Activated CD8-positive, alpha-beta memory T cell treated with anti-CD3 and anti-CD28 coated beads for 24 hours (primary cell): ENCODE results near the gene PTPRK.

Experiments used
- DNase-seq: peaks from one replicate; pipeline ENCODE4 v3.0.0-alpha.2; 2020

The PTPRK gene

DNA sequence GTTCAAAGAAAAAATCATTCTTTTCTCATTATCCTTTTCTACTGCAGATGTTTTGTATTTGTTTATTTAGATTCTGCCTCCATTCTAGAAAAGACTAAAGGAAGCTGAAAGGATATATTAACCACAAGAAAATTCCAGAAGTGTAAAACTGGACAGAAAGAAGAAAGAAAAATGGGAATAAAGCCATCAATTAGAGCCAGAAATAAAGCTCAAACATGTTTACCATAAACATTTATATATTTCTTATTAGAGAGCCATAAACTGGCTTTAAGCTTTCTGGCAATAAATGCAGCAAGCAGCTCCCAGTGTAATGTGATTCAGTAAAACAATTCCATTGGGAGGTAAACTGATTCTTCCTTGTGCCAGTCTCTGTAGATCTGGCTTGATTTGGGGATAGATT lies 244.1 kb downstream of the PTPRK start:
- DNase-seq: no peak

DNA sequence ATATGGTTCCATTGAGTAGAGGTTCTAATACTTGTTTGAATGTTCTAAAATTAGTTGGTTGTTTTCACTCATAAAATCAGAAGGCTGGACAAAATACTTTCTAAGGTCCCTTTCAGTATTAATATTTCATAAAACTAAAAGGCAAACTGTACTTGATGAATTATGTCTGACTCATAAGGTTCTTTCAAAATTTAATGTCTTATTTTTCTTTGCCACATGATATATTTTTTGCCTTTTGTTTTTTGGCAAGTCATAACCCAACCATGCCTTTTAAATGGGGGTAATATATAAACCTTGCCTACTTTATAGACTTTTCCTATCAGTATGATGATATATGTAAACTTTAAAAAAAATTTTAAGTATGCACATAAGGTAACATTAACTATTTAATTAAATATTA lies 244.7 kb downstream of the PTPRK start:
- DNase-seq: no peak

DNA sequence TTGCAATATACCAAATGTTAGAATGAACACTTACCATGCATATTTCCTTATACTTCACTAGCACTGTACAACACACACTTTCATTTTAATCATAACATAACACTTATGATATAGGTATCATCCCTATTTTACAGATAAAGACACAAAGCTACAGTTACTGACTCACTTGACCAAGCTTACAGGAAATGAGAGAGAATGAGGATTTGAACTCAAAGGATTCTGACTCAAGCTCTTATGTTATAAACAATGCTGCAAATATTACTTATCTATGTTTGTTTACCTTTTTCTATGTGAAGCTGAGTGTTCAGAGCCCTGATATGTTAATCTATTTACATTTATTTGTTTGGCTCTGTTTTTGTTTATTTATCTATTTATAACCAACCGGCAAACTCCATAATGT lies 245.4 kb downstream of the PTPRK start:
- no peak for DNase-seq

DNA sequence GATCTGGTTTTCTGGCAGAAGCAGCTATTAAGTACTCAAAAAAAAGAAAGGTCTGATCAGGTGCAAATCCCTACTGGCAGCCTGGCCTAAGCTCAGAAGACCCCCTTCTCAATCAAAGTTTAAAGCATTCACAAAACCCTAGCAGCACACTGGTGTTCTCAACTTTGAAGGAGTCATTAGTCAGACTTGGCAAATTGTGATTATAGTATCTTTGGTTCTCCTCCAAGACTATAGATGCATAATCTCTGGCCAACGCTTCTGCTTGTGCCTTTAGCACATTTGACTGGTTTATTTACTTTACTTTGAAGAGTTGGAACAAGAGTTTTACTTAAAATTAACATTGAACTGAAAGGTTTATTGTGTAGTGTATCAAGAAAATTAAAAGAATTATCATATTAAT lies 248.9 kb downstream of the PTPRK start:
- no peak for DNase-seq

DNA sequence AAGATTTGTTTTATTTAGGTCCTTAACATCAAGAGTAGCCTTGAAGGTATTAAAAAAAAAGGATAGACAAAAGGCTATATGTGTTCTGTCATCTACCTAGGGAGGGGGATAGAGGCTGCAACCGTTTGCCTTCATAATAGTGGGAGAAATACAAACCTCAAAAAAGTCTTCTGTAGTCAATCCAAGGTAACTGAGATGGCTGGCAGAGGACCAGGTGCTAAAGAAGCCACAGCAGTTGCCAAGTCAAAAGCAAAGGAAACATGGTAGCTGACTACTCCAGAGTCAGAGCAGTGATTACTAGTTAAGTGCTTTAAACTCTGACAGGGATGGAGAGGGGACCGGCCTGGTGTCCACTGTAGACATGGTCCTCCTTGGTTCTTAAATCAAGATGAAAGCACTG lies 249.4 kb downstream of the PTPRK start:
- no peak for DNase-seq

DNA sequence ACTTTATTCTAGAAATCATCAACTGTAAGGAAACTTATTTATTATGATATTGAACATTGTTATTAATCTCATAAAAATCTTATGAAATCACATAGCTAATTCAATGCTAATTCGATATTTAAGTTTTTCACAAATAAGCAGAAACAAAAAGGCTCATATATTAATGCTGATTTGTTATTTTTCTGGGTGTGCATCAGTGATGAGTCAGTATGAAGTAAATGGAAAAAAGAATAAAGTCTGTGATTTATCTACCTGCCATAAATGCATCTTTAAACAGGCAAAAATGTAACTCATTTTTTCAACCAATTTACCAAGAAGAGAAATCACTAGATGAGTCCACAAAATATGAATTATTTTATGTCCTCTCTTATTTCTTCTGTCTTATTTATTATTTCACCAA lies 253.5 kb downstream of the PTPRK start:
- DNase-seq: no peak

DNA sequence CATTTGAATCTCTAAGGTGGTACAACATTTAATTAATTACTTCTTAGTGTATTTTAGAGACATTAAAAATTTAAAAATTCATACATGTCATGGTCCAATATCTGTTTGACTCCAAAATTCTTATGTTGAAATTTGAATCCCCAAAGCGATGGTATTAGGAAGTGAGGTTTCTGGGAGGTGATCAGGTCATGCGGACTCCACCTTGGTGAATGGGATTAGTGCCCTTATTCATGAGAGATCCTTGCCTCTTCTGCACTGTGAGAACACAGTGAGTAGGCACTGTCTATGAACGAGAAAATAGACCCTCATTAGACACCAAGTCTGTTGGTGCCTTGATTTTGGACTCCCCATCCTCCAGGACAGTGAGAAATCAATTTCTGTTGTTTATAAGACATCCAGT lies 254.7 kb downstream of the PTPRK start:
- DNase-seq: no peak

DNA sequence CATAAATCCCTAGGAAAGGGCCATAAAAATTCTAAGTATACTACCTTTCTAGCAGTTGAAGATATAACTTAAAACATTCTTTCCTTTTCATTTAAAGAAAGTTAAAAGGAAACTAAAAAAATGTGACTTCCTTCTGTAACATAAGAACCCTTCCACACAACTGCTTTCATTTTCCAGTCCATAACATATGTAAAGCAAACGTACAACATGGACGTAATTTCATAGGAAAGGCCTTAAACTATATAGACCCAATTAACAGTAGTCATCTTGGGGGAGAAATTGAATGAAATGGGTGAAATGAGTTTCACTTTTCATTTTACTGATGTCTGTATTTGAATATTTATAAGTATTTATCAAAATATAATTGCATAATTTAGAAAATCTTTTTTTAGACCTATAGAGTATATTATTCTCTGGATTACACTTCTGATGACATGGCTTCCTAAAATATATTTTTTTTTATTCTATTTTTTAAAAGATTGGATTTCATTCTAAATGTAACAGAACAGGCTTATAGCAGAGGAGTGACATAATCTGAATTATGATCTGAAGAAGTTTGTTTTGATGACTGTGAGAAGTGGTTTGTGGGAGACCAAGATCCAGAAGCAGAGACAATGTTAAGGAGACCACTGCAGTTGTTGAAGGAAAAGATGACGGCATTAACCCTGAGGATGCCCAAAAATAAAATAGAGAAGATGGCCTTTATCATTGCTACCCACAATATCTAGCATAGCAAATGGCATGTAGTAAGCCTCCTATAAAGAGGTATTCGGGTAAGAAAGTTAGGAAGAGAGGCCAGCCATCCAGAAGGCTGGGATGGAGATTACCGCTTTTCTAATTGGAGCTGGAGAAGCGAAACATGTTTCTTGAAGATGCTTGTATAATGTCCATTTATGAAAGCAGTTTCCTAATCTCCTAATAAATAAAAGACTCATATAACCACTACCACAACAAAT lies 260.4 kb downstream of the PTPRK start:
- no peak for DNase-seq

DNA sequence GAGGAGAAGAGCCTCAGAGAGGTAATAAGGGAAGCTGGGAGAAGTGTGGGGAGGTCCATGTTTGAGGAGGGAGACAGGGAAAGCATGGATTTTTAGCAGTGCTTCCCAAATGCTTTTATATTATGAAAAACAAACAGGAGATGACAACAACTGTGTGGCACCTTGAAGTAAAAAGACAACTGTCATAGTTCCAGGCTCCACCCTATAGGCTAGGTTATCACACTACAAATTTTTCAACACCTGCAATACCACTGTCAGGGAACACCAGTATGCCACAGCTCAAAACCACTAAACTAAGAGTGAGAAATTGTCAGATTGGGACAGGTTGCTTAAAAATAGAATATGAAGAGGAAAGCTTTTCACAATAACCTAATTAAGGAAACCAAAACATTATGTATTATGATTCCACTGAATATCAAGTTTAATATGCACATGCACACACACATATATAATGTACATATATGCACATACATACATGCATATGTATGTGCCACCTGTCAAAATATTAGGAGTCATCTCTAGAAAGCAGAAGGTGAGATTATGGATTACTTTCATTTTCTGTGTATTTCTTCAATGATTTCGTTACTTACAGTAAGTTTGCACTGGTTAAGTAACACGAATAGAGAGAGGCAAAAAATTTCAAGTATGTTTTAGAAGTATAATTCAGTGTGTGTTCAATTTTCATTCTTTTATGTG lies 261.2 kb downstream of the PTPRK start:
- DNase-seq: no peak

DNA sequence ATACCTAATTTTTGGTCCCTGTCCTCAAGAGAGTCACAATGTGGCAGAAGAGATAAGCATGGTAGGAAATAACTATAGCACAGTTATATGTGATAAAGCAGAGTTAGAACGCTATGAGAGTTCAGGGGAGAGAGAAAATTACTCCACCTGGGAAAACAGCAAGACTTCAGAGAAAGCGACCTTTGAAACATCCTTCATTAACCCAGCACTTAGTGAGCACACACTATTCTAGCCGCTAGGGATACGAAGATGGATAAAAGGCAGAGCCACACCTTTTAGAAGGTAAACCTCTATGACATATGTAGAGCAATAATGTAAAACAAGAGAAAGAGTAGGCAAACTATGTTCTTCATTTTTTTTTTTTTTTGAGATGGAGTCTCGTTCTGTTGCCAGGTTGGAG lies 264.3 kb downstream of the PTPRK start:
- no peak for DNase-seq

DNA sequence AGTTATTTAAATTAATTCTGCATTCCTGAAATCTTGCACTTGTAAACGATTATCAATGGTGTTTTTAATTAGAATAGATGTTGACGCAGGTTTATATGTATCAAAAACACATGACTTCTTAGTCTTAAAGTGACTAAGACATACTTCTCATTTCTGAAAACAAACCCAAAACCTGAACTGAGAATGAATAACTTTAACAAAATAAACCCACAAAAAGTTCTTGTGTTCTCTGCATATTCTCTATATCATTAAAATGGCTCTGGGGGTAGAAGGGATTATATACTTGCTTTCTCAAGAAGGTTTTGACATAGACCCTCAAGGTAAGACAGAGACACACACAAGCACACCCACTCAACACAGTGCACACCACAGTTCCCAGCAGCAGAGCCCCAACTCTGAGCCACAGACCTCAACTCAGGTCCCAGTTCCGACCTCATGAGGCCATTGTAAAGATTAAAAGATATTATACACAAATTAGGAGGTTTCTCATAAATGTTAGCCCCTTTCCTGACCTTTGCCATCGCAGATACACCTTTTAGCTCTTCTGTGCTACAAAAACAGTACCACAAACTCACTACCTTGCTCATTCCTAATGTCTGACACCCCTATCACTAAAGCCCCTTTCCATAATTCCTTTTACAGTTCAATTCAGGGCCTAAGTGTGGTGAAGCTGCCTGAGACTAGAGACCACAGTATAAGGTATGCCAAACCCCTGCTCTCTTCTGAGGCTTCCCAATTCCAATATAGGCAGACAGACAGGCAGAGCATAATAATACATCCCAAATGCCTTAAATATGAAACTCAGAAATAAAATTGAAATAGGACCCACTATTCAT lies 267.8 kb downstream of the PTPRK start:
- DNase-seq: no peak

DNA sequence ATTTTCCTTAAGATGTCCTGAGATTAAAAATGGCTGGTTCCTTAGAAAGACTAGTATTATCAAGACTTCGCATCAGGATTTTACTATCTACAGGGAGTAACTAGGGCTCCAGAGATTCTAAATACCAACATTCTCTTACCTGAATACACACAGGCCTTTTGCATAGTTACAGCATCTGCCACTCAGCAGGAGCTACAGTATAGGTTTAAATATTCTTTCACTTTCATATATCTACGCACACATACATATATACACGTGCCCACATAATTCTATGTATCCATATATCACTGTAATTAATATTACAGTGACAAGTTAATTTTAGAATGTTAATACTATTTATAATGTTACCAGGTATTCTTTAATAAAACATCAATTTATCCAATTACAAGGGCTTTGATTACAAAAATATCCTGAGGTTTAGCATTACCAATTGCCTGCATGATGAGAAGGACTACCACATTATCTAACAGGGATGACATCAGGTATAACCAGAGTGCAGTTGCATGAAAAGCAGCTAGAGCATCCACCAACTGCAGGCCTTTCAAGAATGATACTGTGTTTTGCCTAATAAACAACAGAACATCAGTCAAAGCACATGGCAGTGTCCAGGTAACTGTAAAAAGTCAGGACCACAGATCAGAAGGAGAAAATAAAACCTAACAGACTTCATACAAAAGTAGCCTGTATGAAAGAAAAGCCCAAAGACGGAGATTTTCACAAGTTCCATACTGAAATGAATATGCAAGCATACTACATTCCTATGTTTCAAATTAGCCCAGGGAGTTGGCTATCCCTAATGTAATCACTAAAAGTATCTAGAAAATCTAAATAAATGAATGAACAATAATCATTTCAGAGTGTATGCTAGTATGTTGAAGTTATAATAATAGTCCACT lies 268.7 kb downstream of the PTPRK start:
- DNase-seq: no peak

DNA sequence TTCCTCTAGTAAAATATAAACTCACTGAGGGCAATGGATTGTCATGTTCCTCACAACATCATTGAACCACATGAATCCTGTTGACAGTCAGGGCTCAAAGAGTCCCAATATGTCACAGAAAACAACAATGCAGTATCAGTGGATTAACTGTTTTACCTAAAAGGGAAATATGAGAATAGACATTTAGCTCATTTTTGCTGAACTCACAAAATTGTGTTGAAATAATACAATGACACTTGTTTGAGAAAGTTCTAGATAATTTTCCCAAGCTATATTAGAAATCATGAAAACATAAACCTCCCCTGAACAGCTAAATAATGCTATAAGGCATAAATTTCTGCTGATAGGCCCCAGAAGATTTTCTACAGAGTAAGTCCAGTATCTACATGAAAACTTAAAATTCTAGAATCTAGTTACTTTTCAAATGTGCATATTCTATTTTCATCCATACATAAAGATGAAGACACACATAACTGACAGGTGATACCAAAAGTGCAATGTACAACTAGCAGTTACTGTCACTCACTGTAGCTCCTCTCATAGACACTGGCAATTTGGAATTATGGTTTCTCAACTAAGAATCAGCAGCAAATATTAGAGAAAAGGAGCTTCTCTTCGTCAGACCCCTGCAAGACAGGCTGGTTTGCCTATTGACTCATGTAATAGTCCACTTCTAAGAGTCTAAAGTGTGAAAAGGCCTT lies 269.9 kb downstream of the PTPRK start:
- DNase-seq: no peak

DNA sequence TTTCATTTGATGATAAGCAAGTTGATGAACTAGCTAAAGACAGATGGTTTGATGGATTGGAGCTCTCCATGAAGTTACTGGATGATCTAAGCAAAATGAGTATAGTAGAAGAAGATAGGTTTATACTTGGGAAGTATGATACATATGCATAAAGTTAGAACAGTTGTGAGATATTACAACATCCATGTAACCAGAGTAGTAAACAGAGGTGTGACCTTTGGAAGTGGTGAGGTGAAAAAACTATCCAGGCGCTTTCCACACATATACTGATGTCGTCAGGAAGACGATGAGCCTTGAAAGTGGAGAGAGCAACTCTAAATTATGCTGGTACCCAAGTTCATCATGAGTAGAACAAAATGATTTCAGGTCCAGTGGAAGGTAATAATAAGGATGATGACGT lies 271.0 kb downstream of the PTPRK start:
- DNase-seq: no peak

DNA sequence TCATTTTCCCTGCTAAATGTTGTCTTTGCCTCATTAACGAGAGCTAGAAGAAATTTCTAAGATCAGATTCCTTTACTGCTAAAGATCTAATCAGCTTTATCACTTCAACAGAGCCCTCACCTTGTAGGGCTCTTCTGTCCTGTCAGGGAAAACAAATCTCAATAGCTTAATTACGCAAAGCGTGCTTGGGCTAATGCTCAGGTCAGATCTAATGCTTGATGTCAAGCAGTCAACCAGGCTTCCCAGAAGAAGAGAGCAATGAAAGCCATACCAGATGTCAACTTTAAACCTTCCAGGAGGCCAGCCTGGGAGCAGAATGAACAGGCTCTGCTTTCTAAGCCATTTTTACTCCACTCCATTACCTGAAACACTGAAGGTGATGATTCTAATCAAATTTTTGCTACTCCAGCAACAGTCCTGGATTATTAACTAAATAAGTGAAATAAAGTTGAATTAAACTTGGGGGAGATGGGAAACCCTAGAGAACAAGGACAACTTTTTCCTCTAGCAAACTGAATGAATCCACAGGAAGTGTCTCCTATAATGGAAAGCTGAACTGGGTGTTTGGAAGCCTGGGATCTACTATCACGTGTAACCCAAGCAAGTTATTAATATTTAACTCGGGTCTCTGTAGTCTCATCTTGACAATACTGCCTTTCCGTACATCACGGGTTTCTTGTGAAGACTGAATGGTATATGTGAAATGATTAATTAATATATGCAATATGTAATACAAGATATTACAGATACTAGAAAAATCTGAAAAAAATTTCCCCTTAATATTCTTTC lies 273.7 kb downstream of the PTPRK start:
- DNase-seq: no peak

DNA sequence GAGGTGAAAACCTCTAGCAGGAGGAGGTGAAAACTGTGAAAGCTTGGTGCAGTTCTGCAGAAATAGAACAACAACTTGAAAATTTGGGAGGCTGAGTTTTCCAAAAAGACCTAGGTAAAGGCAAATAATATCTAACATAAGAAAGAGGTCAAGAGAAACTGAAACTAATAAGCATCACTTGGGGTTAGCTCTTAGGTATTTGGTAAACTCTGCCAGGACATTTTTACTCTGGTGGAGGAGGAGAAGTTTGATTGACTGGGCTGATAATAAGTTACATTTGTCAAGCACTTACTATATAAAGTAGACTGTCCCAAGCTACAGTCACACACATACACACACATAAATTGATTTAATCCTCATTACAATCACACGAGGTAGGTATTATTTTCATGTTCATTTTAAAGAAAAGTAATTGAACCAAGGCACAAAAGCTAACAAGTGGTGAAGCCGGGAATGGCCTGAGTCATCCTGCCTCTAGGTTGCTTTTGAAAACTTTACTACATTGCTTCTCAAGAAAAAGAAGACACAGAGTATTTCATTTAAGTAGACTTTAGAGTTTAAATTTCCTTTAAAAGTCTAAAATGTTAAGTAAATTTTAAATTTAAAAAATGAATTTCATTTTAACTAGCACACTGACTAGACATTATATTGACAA lies 275.5 kb downstream of the PTPRK start:
- no peak for DNase-seq

DNA sequence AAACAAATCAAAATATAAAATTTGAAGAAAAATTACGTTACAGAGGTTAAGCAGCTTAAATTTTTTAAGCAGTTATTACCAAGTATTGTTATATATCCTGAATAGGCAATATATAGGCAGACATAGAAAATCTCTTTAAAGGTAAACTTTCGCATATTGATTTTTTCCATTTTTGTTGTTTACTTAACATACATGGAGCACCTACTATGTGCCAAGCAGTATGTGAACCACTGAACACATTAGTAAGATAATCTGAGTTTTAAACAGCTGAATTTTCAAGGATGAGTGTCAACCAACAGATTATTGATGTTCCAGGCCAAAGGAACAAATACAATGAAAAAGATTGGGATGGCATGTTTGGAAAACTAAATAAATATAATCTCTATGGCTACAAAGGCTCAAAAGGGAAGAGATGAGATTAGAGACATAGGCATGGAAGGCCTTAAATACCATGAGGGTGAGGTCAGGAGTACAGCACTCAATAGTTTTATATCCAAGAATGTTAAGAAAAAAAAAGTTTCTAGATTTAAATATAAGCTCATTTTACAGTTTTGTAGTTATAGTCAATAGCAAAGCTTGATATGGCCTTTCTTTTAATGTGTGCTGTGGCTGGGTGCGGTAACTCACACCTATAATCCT lies 277.5 kb downstream of the PTPRK start:
- DNase-seq: no peak

DNA sequence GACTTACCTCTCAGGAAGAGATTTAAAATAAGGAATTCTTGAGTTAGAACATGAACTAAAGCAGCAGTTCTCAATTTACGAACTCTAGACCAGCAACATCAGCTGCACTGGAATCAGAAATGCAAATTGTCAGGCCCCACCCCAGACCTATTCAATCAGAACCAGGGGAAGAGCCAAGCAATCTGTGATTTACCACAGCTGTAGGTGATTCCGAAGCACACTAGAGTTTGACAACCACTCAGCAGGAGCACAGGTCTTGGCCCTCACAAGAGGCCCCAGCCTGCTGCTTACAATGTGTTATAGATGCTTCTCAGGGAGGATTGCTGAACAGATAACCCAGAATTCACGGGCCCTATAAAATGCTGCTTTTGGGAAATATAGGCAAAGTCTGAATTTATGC lies 279.2 kb downstream of the PTPRK start:
- DNase-seq: no peak

DNA sequence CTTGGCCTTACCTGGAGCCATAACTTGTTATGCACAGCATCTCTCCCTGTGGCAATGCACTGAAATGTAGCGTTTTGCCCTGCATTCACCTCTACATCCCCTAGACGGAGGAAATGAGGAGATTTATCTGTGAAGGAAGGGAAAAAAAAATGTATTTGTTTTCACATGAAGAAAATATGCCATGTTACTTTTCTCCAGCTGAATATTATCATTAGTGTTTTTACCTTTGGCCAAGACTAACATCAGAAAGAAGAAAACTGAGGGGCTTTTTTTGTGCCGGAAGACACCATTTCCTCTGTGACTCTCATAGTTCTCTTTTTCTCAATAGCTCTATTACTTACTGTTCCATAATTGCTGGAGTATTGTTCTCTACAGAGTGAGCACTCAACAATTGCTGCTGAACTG lies 280.4 kb downstream of the PTPRK start:
- no peak for DNase-seq

DNA sequence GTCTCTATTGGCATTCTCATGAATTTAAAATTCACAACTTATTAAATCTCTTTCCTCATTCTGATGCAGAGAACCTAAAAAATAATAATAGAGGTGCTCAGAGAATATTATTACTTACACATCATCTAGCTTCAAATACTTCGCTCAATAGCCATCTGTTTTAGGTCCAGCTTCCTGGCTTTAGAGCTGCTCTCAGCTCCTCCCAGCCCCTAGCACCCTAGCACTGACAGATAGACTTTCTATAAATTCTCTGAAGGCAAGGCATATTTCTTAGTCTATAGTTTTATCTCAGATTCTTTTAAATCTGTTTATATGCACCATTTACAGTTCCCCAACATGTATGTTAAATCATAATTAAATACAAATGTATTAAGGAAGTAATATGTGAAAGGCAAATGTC lies 281.3 kb downstream of the PTPRK start:
- no peak for DNase-seq
